GM13976 (cell line): ENCODE results near the gene UNC13B.

ENCODE experiments used
- DNase-seq: peaks from one replicate; pipeline ENCODE4 v3.0.0; 2012; ENCODE audit warnings: low spot score
- in situ Hi-C: fragments of 300-500 bp; cut with MboI; formaldehyde crosslinking; loops from one replicate; pipeline ENCODE4 v1.12.0; 2022; ENCODE audit warnings: low sequenced_read_pairs, mixed read lengths, inconsistent platforms; ENCODE audit not compliant: unreplicated experiment
- TF ChIP-seq, protein P1 (sequence below): IDR thresholded peaks from 2 replicates; pipeline ENCODE4 v1.5.1; 2012; ENCODE audit warnings: borderline replicate concordance, mild to moderate bottlenecking; ENCODE audit not compliant: insufficient read depth; ENCODE audit errors: extremely low read depth, missing control alignments, control extremely low read depth

The UNC13B gene

DNA sequence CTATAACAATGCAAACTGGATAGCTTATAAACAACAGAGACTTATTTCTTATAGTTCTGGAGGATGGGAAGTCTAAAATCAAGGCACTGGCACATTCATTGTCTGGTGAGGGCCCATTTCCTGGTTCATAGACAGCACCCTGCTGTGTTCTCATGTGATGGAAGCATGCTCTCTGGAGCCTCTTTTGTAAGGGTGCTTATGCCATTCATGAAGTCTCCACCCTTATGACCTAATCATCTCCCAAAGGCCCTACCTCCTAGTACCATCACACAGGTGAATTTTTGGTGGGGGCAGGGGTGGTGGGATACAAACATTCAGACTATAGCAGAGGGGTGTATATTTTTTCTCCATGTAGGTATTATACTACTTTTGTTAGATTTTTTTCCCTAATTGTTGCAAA, 92.4 kb downstream of the UNC13B start:
- DNase-seq = no peak
- TF ChIP-seq, protein P1, sequence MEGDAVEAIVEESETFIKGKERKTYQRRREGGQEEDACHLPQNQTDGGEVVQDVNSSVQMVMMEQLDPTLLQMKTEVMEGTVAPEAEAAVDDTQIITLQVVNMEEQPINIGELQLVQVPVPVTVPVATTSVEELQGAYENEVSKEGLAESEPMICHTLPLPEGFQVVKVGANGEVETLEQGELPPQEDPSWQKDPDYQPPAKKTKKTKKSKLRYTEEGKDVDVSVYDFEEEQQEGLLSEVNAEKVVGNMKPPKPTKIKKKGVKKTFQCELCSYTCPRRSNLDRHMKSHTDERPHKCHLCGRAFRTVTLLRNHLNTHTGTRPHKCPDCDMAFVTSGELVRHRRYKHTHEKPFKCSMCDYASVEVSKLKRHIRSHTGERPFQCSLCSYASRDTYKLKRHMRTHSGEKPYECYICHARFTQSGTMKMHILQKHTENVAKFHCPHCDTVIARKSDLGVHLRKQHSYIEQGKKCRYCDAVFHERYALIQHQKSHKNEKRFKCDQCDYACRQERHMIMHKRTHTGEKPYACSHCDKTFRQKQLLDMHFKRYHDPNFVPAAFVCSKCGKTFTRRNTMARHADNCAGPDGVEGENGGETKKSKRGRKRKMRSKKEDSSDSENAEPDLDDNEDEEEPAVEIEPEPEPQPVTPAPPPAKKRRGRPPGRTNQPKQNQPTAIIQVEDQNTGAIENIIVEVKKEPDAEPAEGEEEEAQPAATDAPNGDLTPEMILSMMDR = no peak
- in situ Hi-C loops = no loop called here

DNA sequence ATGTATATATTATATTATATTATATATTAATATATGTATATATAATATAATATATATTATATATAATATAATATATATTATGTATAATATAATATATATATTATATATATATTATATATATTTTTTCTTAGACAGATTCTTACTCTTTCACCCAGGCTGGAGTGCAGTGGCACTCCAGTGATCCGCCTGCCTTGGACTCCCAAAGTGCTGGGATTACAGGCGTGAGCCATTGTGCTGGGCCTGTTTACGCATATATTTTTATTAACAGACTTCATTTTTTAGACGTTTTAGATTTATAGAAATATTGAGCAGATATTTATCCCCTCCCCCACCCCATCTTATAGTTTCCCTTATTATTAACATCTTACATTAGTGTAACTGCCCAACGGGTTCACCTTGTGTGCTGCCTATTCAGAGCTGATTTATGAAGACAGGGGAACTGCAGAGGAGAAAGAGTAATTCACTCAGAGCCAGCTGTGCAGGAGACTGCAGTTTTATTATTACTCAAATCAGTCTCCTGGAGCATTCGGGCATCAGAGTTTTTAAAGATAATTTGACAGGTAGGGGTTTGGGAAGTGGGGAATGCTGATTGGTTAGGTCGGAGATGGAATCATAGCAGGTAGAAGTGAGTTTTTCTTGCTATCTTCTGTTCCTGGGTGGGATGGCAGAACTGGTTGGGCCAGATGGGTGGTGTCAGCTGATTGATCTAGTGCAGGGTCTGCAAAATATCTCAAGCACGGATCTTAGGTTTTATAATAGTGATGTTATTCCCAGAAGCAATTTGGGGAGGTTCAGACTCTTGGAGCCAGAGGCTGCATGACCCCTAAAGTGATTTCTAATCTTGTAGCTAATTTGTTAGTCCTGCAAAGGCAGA, 93.4 kb downstream of the UNC13B start:
- in situ Hi-C loops = no loop called here
- TF ChIP-seq, protein P1 = no peak
- no peak for DNase-seq

DNA sequence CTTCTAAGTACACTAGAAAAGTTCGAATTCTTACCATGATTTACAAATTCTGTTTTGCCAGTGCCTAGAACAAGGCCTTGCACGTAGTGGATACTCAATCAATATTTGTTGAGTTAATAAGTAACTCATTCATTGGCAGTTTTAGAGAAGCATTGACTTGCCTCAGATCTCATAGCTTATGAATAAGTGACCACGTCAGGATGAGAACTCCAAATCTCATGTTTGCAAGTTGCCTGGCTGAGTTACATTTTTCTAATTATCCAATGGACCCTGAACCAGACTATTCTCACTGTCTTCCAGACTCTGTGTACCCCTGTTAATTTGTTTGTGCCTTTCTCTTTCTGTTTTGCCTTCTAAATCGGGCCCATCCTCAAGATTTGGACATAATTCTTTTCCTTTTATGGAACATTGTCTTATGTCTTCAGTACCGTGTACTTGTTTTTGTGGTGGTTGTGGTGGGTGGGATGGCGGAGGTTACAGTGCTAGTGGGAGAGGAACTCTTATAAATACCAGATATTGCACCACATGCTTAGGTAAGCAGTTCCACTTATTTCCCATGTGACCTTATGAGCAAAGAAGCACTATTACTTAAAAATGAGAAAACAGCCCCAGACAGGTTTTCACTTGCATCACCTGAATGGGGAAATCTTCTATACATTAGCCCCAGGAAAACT, 96.3 kb downstream of the UNC13B start:
- in situ Hi-C loops = no loop called here
- TF ChIP-seq, protein P1 = no peak
- no peak for DNase-seq

DNA sequence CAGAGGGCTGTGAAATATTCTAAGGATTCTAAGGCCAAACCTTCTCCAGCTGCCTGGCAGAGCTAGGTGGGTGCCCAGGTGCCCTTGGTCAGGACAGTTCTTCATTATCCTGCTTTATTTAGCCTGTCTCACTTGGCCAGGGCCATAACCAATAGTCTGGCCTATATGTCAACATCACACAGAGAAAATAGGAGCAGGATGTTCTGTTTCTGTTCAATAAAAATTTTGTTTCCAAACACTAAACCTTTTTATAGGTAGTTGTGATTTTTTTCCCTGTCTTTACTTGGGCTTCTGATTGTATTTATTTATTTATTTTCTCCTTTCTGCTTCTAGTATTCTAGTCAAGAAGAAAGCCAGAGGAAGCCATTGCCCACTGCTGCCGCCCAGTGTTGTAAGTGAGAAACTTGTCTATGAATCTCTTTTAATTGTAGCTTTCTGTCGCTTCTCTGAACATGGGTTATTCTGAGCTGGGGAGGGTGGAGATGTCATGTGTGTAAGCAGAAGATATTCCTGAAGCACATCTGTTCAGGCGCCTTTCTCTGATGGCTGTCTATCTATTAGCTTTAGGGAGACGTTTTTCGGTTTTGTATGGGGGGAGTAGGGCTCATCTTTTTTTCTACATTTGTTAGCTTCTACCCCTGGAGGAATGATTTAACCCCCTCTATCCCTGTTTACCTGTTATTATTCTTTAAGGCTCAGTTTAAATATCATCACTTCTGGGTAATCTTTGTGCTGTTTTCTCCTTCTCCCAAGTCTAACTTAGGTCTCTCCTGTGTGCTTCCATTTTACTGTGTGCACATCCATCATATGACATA, 97.1 kb downstream of the UNC13B start:
- in situ Hi-C loops = no loop called here
- TF ChIP-seq, protein P1 = peak; percentile 29
- peak; percentile 32 for DNase-seq

DNA sequence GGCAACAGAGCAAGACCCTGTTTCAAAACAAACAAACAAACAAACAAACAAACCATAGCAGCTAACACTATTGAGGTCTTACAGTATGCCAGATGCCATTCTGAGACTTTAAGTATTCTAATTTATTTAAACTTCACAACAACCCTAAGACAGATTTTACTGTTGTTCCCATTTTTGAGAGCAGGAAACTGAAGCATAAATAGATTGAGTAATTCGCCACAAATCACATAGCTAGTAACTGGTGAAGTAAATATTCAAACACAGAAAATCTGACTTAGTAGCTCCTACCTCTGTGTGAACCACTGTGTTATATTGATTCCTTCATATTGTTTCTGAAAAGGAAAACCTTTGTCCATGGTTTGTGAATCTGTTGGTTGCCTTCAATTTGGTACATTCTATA, 98.4 kb downstream of the UNC13B start:
- no peak for DNase-seq
- in situ Hi-C loops = no loop called here
- TF ChIP-seq, protein P1 = no peak

DNA sequence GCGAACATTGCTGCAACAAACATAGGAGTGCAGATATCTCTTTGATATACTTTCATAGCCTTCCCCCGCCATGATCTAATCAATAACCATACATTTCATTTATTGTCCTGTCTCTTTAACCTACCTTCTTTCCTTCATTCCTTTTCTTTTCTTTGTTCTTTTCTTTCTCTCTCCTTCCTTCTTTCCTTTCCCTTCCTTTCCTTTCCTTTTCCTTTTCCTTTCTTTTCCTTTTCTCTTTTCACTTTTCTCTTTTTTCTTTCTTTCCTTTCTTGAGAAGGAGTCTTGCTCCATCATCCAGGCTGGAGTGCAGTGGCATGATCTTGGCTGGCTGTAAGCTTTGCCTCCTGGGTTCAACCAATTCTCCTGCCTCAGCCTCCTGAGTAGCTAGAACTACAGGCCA, 100.3 kb downstream of the UNC13B start:
- no peak for DNase-seq
- in situ Hi-C loops = no loop called here
- TF ChIP-seq, protein P1 = no peak
